ENCODE data around the gene COX17.

The COX17 gene

GRCh38 chr3:119642746-119643473, 34.3 kb downstream of the COX17 start:
- no peak for DNase-seq

GRCh38 chr3:119641416-119641815, 35.8 kb downstream of the COX17 start:
- no peak for DNase-seq

- no peak for DNase-seq
Observed at GRCh38 chr3:119639494-119640350, 37.5 kb downstream of the COX17 start.

GRCh38 chr3:119637679-119638477, 39.3 kb downstream of the COX17 start:
- DNase-seq = no peak

- DNase-seq = no peak
Observed at GRCh38 chr3:119636891-119637611, 40.2 kb downstream of the COX17 start.

- no peak for DNase-seq
Observed at GRCh38 chr3:119636249-119636648, 41.0 kb downstream of the COX17 start.

GRCh38 chr3:119635719-119636118, 41.5 kb downstream of the COX17 start:
- DNase-seq = no peak

- no peak for DNase-seq
Observed at GRCh38 chr3:119632829-119633228, 44.4 kb downstream of the COX17 start.

GRCh38 chr3:119632216-119632615, 45.0 kb downstream of the COX17 start:
- DNase-seq = no peak

- no peak for DNase-seq
Observed at GRCh38 chr3:119631516-119631915, 45.7 kb downstream of the COX17 start.

- DNase-seq = no peak
Observed at GRCh38 chr3:119630880-119631329, 46.3 kb downstream of the COX17 start.

GRCh38 chr3:119630128-119630879, 46.9 kb downstream of the COX17 start:
- no peak for DNase-seq

- DNase-seq = no peak
Observed at GRCh38 chr3:119628816-119629445, 48.3 kb downstream of the COX17 start.

- DNase-seq = no peak
Observed at GRCh38 chr3:119628390-119628789, 48.8 kb downstream of the COX17 start.

GRCh38 chr3:119627461-119627860, 49.7 kb downstream of the COX17 start:
- no peak for DNase-seq

GRCh38 chr3:119626196-119626595, 51.0 kb downstream of the COX17 start:
- DNase-seq = no peak

- no peak for DNase-seq
Observed at GRCh38 chr3:119625451-119626153, 51.6 kb downstream of the COX17 start.

GRCh38 chr3:119624002-119624720, 53.0 kb downstream of the COX17 start:
- DNase-seq = no peak

- DNase-seq = no peak
Observed at GRCh38 chr3:119620899-119621298, 56.3 kb downstream of the COX17 start.
